Measurements from ENCODE around the gene CD69.

- peak; percentile 55 for TF ChIP-seq POLR2A (IDR thresholded peaks at IDR 0.05; ENCODE audit: low read length)
- TF ChIP-seq GATA1 (IDR thresholded peaks at IDR 0.05; ENCODE audit: low read depth, low read length): no peak
Observed at GRCh38 chr12:9757433-9758025, 3.2 kb downstream of the CD69 start.

Data from erythroblast (primary cell).